IMR-90 (cell line): ENCODE measurements around the gene SVIL. TPM values are rescaled to one million over a fixed set of nuclear protein-coding genes. Genes with fewer than 3 reads are reported as not detected.

ENCODE experiments used
- ATAC-seq: fragments of 200-7000 bp; cut with Tn5 transposase; 2 replicates; pipeline ENCODE4 v1.9.1; 2020; ENCODE audit warnings: low read depth, mild to moderate bottlenecking, moderate library complexity
- BruUV-seq: library from RNA; stranded (reverse); fragments of 400-500 nt; replicated peaks from 2 replicates; lab custom pipeline; 2021; lab: Mats Ljungman, UMichigan
- CTCF ChIA-PET: fragments of 300-600 bp; formaldehyde crosslinking; extraction: SDS; loops from one replicate; lab custom pipeline; 2021; ENCODE audit warnings: antibody characterized with exemption; lab: Yijun Ruan, JAX
- POLR2A ChIA-PET: fragments of 300-600 bp; sonication (Branson Sonifier 250); formaldehyde crosslinking; loops from one replicate; lab custom pipeline; 2022; ENCODE audit warnings: antibody characterized with exemption; ENCODE audit not compliant: unreplicated experiment; lab: Charles Lee
- DNase-seq: peaks from one replicate; pipeline ENCODE4 v3.0.0; 2013
- H2AFZ ChIP-seq: replicated peaks from 2 replicates; pipeline ENCODE3; 2013; ENCODE audit warnings: low read length, mild to moderate bottlenecking; ENCODE audit not compliant: poor library complexity
- H2AK5ac ChIP-seq: 2 replicates; pipeline ENCODE4 v1.6.1; 2013; ENCODE audit warnings: low read depth, low read length, inconsistent platforms
- H2AK9ac ChIP-seq: replicated peaks from 2 replicates; pipeline ENCODE3; 2013; ENCODE audit warnings: mild to moderate bottlenecking, low read depth, low read length, moderate library complexity; ENCODE audit not compliant: poor library complexity
- H2BK120ac ChIP-seq: 2 replicates; pipeline ENCODE4 v1.6.1; 2013; ENCODE audit warnings: low read depth, low read length, inconsistent platforms
- H2BK15ac ChIP-seq: 3 replicates; pipeline ENCODE4 v1.6.1; 2013; ENCODE audit warnings: low read depth, low read length, inconsistent platforms
- H2BK20ac ChIP-seq: 2 replicates; pipeline ENCODE4 v1.6.1; 2013; ENCODE audit warnings: low read depth, mild to moderate bottlenecking, inconsistent platforms, low read length, moderate library complexity
- H2BK5ac ChIP-seq: 2 replicates; pipeline ENCODE4 v1.6.1; 2013; ENCODE audit warnings: mild to moderate bottlenecking, low read depth, low read length, inconsistent platforms; ENCODE audit not compliant: poor library complexity, severe bottlenecking
- H3K14ac ChIP-seq: replicated peaks from 2 replicates; pipeline ENCODE4 v1.6.1; 2013; ENCODE audit warnings: low read depth, low read length, inconsistent platforms
- H3K18ac ChIP-seq: 2 replicates; pipeline ENCODE4 v1.6.1; 2013; ENCODE audit warnings: low read depth, low read length, control low read depth
- H3K23ac ChIP-seq: 2 replicates; pipeline ENCODE4 v1.6.1; 2013; ENCODE audit warnings: low read depth, low read length, inconsistent platforms
- H3K27ac ChIP-seq: 2 replicates; pipeline ENCODE4 v1.5.1; 2013; ENCODE audit warnings: mild to moderate bottlenecking, control low read depth, low read length; ENCODE audit not compliant: insufficient read depth
- H3K27me3 ChIP-seq: 2 replicates; pipeline ENCODE4 v1.6.1; 2013; ENCODE audit warnings: low read length; ENCODE audit not compliant: control insufficient read depth, insufficient read depth
- H3K36me3 ChIP-seq: 2 replicates; pipeline ENCODE4 v1.6.1; 2013; ENCODE audit warnings: low read length, mixed read lengths; ENCODE audit not compliant: control insufficient read depth, insufficient read depth
- H3K4ac ChIP-seq: 2 replicates; pipeline ENCODE4 v1.6.1; 2013; ENCODE audit warnings: low read depth, low read length, inconsistent platforms
- H3K4me1 ChIP-seq: 2 replicates; pipeline ENCODE4 v1.6.1; 2013; ENCODE audit warnings: low read length, mixed read lengths; ENCODE audit not compliant: control insufficient read depth, insufficient read depth
- H3K4me2 ChIP-seq: 2 replicates; pipeline ENCODE4 v1.6.1; 2013; ENCODE audit warnings: low read depth, mild to moderate bottlenecking, control low read depth, low read length, moderate library complexity
- H3K4me3 ChIP-seq: 2 replicates; pipeline ENCODE4 v1.5.1; 2013; ENCODE audit warnings: low read depth, mild to moderate bottlenecking, control low read depth, low read length, moderate library complexity; ENCODE audit not compliant: insufficient read depth
- H3K56ac ChIP-seq: 2 replicates; pipeline ENCODE4 v1.6.1; 2013; ENCODE audit warnings: low read length, inconsistent platforms; ENCODE audit not compliant: insufficient read depth; ENCODE audit errors: extremely low read depth
- H3K79me1 ChIP-seq, 2 experiments: 2 replicates each; pipeline ENCODE4 v1.6.1; 2013; ENCODE audit warnings: low read length in 2 of 2, inconsistent platforms in 1 of 2, low read depth in 1 of 2
- H3K9ac ChIP-seq: 2 replicates; pipeline ENCODE4 v1.6.1; 2013; ENCODE audit warnings: low read depth, low read length, control low read depth
- H3K9me1 ChIP-seq: 2 replicates; pipeline ENCODE4 v1.6.1; 2013; ENCODE audit warnings: low read length, inconsistent platforms; ENCODE audit not compliant: insufficient read depth
- H3K9me3 ChIP-seq: 2 replicates; pipeline ENCODE4 v1.6.1; 2013; ENCODE audit warnings: low read length; ENCODE audit not compliant: control insufficient read depth, insufficient read depth
- H4K20me1 ChIP-seq: 2 replicates; pipeline ENCODE4 v1.6.1; 2013; ENCODE audit warnings: low read length, inconsistent platforms; ENCODE audit not compliant: insufficient read depth
- H4K5ac ChIP-seq: 2 replicates; pipeline ENCODE4 v1.6.1; 2013; ENCODE audit warnings: mild to moderate bottlenecking, low read depth, low read length, control low read depth
- H4K8ac ChIP-seq, 2 experiments: 2 replicates each; pipeline ENCODE4 v1.6.1; 2013; ENCODE audit warnings: low read depth in 2 of 2, low read length in 2 of 2, control low read depth in 1 of 2, inconsistent platforms in 1 of 2
- H4K91ac ChIP-seq: 2 replicates; pipeline ENCODE4 v1.6.1; 2013; ENCODE audit warnings: low read depth, low read length, inconsistent platforms; ENCODE audit not compliant: insufficient read depth
- BHLHE40 ChIP-seq: fragments of 150-350 bp; IDR thresholded peaks from 2 replicates; pipeline ENCODE4 v1.6.1; 2016; ENCODE audit warnings: mild to moderate bottlenecking, low read depth, low read length
- CEBPB ChIP-seq: IDR thresholded peaks from 2 replicates; pipeline ENCODE4 v1.6.1; 2012; ENCODE audit warnings: low read depth, low read length, improper control_type of control experiment
- FOS ChIP-seq: fragments of 150-350 bp; IDR thresholded peaks from 2 replicates; pipeline ENCODE4 v1.6.1; 2016; ENCODE audit warnings: low read depth, low read length
- NFE2L2 ChIP-seq: fragments of 150-350 bp; IDR thresholded peaks from 2 replicates; pipeline ENCODE4 v1.6.1; 2016; ENCODE audit warnings: low read depth, mild to moderate bottlenecking, low read length
- RAD21 ChIP-seq: IDR thresholded peaks from 2 replicates; pipeline ENCODE4 v1.6.1; 2012; ENCODE audit warnings: low read length, improper control_type of control experiment
- RCOR1 ChIP-seq: IDR thresholded peaks from 2 replicates; pipeline ENCODE4 v1.6.1; 2012; ENCODE audit warnings: mild to moderate bottlenecking, low read length, improper control_type of control experiment; ENCODE audit not compliant: insufficient replicate concordance
- WGBS, 2 experiments: methylation state at CpG; one replicate each; pipeline versions ENCODE4 v1.1.5 to v1.1.7; 2013; ENCODE audit warnings: missing lambda C conversion rate in 2 of 2; ENCODE audit not compliant: insufficient read length in 1 of 2; ENCODE audit errors: extremely low coverage in 2 of 2; 5-methylcytosine and 5-hydroxymethylcytosine counted together
- dilution Hi-C: fragments of 300-500 bp; cut with HindIII; formaldehyde crosslinking; loops from one replicate; pipeline ENCODE4 v1.14.3; 2018; ENCODE audit warnings: low sequenced_read_pairs; ENCODE audit not compliant: unreplicated experiment
- in situ Hi-C: fragments of 300-500 bp; cut with MboI; formaldehyde crosslinking; loops from 3 replicates; pipeline ENCODE4 v1.14.3; 2019; ENCODE audit warnings: low sequenced_read_pairs, inconsistent platforms, mixed read lengths
- intact Hi-C: fragments of 100-400 bp; cut with micrococcal nuclease; formaldehyde crosslinking; loops from 2 replicates; pipeline ENCODE4 v1.10.0; 2022
- polyA plus RNA-seq, 3 experiments: library from polyadenylated mRNA; depleted of rRNA; stranded (reverse); fragments of >200 nt; gene quantifications; 2 replicates each; pipeline ENCODE4 v1.2.3, GENCODE V29; 2012; ENCODE audit warnings: low replicate concordance in 1 of 3
- total RNA-seq: library from RNA; depleted of rRNA; stranded (reverse); fragments of >200 nt; gene quantifications from 2 replicates; pipeline ENCODE4 v1.2.3, GENCODE V29; 2012
- TF ChIP-seq, protein P1 (sequence below): fragments of 150-350 bp; IDR thresholded peaks from 2 replicates; pipeline ENCODE4 v1.6.1; 2016; ENCODE audit warnings: low read depth, mild to moderate bottlenecking, low read length, moderate library complexity, borderline replicate concordance

Gene SVIL
- total and polyA plus RNA-seq, 2 of the 4 experiments (the other 2 are of a cell fraction) = 11.5 to 11.6 TPM

- no peak overlapping the region for H3K23ac ChIP-seq
- no peaks in the 10 kb centered on the region for H3K27me3 ChIP-seq
- H4K91ac ChIP-seq = no peak overlapping the region
- WGBS, 2 experiments = no CpG with 5 or more reads among the region's 5 CpGs
- H3K36me3 ChIP-seq = no peaks in the 10 kb centered on the region
- H2AFZ ChIP-seq = no peak overlapping the region
- no peak overlapping the region for H3K4me3 ChIP-seq
- H3K18ac ChIP-seq = no peak overlapping the region
- no peak overlapping the region for H2BK5ac ChIP-seq
- no peak overlapping the region for H3K14ac ChIP-seq
- no peak overlapping the region for H2BK120ac ChIP-seq
- H3K4ac ChIP-seq = no peak overlapping the region
- H3K9me1 ChIP-seq = peaks cover 5% of the 10 kb centered on the region; the same call in 1 of the 2 replicates
- ATAC-seq (peak; percentile 96), DNase-seq (peak; percentile 83)
- in situ Hi-C loops = no loop called here
- H2AK5ac ChIP-seq = 0 out of 2 replicates have a peak overlapping the region, but pooled peaks have one; percentile 7
- BruUV-seq = no TSS peak
- no peak overlapping the region for H3K56ac ChIP-seq
- no peaks in the 10 kb centered on the region for H3K9me3 ChIP-seq
- H3K4me2 ChIP-seq = peak overlapping the region; percentile 48
- H3K79me1 ChIP-seq = peaks cover 26 to 73% of the 10 kb centered on the region in 2 experiments
- TF ChIP-seq FOS = peak; percentile 43
- TF ChIP-seq RCOR1 = no peak
- TF ChIP-seq CEBPB = 0 out of 2 replicates have a peak, but pooled peaks have one; percentile 1
- TF ChIP-seq, protein P1, sequence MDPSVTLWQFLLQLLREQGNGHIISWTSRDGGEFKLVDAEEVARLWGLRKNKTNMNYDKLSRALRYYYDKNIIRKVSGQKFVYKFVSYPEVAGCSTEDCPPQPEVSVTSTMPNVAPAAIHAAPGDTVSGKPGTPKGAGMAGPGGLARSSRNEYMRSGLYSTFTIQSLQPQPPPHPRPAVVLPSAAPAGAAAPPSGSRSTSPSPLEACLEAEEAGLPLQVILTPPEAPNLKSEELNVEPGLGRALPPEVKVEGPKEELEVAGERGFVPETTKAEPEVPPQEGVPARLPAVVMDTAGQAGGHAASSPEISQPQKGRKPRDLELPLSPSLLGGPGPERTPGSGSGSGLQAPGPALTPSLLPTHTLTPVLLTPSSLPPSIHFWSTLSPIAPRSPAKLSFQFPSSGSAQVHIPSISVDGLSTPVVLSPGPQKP = no peak
- TF ChIP-seq NFE2L2 = no peak
- TF ChIP-seq BHLHE40 = 0 out of 2 replicates have a peak, but pooled peaks have one; percentile 12
- TF ChIP-seq RAD21 = no peak
- intact Hi-C loops = no loop called here
- H2BK20ac ChIP-seq = no peak overlapping the region
- peaks cover 12% of the 10 kb centered on the region for H3K4me1 ChIP-seq
- ChIA-PET POLR2A (no interaction called here), CTCF (no interaction called here)
- H3K9ac ChIP-seq = no peak overlapping the region
- H3K27ac ChIP-seq = no peak overlapping the region
- no peak overlapping the region for H2BK15ac ChIP-seq
- no peak overlapping the region for H4K5ac ChIP-seq
- peaks cover 55% of the 10 kb centered on the region for H4K20me1 ChIP-seq
- dilution Hi-C loops = no loop called here
- no peak overlapping the region for H2AK9ac ChIP-seq
- H4K8ac ChIP-seq = no peak overlapping the region
Observed at GRCh38 chr10:29619241-29619669, 15.5 kb downstream of the SVIL start.
